Measurements from ENCODE around the gene NFIC.

NFIC gene

GRCh38 chr19:3455393-3455955 lies 89.1 kb downstream of the NFIC start:
- no peak for DNase-seq

GRCh38 chr19:3455960-3456601 lies 89.7 kb downstream of the NFIC start:
- DNase-seq, result no peak

- DNase-seq, result no peak
Measured at GRCh38 chr19:3456925-3457527, 90.6 kb downstream of the NFIC start.

GRCh38 chr19:3457528-3458228 lies 91.3 kb downstream of the NFIC start:
- no peak for DNase-seq

- DNase-seq, result no peak
Measured at GRCh38 chr19:3458229-3459088, 92.1 kb downstream of the NFIC start.

- DNase-seq, result peak; percentile 64 to 73
Measured at GRCh38 chr19:3459089-3459881, 92.9 kb downstream of the NFIC start.

GRCh38 chr19:3459965-3460582 lies 93.7 kb downstream of the NFIC start:
- DNase-seq, result no peak

- DNase-seq, result no peak
Measured at GRCh38 chr19:3462991-3463713, 96.8 kb downstream of the NFIC start.

GRCh38 chr19:3463714-3464586 lies 97.6 kb downstream of the NFIC start:
- no peak for DNase-seq

- DNase-seq, result no peak
Measured at GRCh38 chr19:3464587-3465235, 98.3 kb downstream of the NFIC start.

- DNase-seq, result no peak
Measured at GRCh38 chr19:3465552-3465951, 99.2 kb downstream of the NFIC start.

GRCh38 chr19:3466635-3467034 lies 100.3 kb downstream of the NFIC start:
- peak in 1 of 2 donors; percentile 38 for DNase-seq

- no peak for DNase-seq
Measured at GRCh38 chr19:3467437-3468198, 101.2 kb downstream of the NFIC start.

- DNase-seq, result no peak
Measured at GRCh38 chr19:3468211-3468610, 101.8 kb downstream of the NFIC start.

- DNase-seq, result no peak
Measured at GRCh38 chr19:3469638-3470499, 103.5 kb downstream of the NFIC start.

- DNase-seq, result no peak
Measured at GRCh38 chr19:3470500-3471128, 104.2 kb downstream of the NFIC start.

Measured in hippocampal formation (tissue), 2 donors.